Dedifferentiated amniotic fluid mesenchymal stem cell (primary cell): ENCODE results near the gene SLC12A6.

Source experiments
- DNase-seq: peaks from one replicate; pipeline ENCODE4 v3.0.0-alpha.2; 2016; ENCODE audit errors: extremely low spot score

SLC12A6 gene

GRCh38 chr15:34259566-34259965 lies 78.0 kb downstream of the SLC12A6 start:
- no peak for DNase-seq

- DNase-seq, result no peak
Observed at GRCh38 chr15:34258151-34258550, 79.4 kb downstream of the SLC12A6 start.

- DNase-seq, result no peak
Observed at GRCh38 chr15:34252545-34252944, 85.0 kb downstream of the SLC12A6 start.

- no peak for DNase-seq
Observed at GRCh38 chr15:34248190-34248589, 89.4 kb downstream of the SLC12A6 start.

DNA sequence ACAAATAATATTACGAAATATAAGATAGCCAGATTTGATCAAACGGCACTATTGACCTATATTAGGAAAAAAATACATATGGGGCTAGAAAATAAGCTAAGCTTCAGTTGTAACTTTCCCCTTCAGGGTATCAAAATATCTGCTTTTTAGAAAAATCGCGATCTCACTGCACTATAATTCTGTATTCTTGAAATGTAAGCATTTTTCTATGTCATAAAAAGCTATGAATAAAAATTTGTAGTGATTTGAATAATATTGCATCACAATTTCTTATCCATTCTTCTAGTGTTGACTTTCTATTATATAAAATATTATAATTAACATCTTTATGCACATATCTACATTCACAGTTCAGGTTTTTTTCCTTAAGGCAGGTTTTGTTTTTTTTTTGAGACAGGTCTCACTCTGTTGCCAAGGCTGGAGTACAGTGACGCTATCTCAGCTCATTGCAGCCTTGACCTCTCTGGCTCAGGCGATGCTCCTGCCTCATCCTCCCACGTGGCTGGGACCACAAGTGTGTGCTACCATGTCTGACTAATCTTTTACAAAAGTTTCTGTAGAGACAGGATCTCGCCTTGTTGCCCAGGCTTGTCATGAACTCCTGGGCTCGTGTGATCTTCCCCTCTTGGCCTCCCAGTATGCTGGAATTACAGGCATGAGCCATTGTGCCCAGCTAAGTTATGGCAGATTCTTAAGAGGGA lies 91.2 kb downstream of the SLC12A6 start:
- DNase-seq, result no peak

- DNase-seq, result no peak
Observed at GRCh38 chr15:34243226-34243625, 94.4 kb downstream of the SLC12A6 start.

DNA sequence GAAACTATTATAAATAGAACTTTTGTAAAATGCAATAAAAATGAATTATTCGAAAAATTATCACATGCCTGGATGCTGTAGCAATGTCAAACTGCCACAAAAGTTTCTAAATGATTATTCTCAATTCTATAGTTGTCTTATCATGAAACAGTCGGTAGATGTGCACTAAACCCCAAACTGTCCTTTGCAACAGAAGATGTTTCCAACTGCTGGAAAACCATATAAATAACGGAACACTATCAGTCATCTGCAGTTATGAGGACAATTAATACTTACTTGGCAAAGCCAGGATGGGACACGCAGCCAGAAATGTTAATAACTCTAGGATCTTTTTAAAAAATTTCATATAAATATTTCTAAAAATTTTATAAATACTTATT lies 95.3 kb downstream of the SLC12A6 start:
- no peak for DNase-seq

- peak; percentile 45 for DNase-seq
Observed at GRCh38 chr15:34241376-34242330, 95.9 kb downstream of the SLC12A6 start.

DNA sequence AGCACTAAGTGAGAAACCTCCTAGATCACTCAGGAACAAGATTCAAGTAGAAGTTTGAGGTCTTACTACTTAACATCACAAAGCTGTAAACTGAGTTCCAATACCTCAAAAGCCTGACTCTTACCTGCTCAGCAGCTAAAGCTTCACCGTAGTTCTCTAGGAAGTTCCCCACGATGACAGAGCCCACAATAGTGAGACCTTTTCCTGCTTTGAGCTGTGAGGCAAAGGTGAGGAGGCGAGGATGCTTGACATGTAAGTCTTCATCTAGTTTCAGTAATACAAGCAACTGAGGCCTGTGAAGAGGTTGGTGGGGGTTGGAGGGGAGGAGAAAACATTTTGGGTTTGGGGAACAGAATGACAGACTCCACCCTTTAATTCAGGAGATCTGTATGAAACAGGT lies 97.0 kb downstream of the SLC12A6 start:
- no peak for DNase-seq

GRCh38 chr15:34239151-34239808 lies 98.3 kb downstream of the SLC12A6 start:
- peak; percentile 81 for DNase-seq

DNA sequence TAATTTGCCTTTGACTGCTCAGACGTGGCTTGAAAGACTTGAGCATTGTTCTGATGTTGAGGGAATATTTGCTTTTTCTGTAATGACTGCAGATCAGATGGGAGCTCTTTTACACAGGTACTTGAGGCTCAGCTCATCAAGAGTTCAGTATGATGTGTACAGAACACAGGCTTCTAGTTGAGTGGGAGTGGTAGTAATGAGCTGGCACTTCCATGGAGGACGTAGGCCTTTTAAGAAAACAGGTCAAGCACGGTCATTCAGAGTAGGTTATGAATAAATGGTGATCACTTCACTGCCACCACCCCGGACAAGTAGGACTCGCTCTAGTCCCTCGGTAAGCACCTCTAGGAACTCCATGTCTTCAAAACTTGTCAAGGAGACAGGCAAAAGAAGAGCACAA lies 104.0 kb downstream of the SLC12A6 start:
- DNase-seq, result no peak

DNA sequence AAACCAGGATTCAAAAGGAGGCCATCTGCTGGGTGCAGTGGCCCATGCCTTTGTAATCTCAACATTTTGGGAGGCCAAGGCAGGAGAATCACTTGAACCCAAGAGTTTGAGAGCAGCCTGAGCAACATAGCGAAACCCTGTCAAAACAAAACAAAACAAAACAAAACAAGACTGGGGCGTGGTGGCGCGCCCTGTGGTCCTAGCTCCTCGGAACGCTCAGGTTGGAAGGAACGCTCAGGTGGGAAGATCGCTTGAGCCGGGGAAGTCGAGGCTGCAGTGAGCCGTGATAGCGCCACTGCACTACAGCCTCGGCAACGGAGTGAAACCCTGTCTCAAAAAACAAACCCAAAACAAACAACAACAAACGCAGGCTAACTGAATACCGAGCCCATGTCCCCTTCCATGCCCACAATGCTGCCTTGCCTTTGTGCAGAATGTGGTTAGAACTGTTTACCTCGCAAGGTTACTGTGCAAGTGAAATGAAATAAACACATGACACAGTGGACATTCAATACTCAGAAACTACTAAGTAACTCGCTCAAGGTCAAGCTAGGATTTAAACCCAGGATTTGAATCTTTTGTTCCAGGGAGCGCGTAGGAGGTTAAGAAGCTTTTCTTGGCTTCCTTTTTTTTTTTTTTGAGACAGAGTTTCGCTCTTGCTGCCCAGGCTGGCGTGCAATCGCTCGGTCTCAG lies 113.5 kb downstream of the SLC12A6 start:
- DNase-seq, result no peak

DNA sequence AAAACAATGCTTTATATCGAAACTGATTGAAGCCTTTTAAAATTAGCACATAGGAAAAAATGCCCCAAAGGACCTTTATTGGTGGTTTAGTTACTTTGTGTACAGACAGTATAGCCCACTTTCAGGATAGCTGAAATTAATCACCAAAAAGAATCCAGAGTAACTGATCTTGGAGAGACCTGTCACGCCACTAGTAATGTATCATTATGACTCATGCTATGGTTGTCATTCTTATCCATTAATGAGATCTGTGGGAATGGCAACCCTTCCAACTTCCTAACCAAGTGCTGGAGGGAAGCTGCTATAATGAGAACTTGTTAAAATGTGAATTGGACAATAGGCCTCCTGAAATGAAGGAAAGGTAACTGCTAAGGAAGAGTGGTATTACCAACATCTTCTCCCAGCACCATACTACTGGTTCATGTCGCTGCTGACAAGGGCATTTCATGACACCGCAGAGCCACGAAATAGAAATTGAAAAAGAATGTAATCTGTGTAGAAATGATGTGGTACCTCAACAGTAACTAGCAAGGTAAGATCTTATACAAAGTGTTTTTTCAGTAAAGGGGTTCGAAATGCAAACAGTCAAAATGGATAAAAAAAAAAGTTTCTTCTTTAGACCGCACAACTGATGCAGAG lies 119.9 kb downstream of the SLC12A6 start:
- DNase-seq, result no peak

DNA sequence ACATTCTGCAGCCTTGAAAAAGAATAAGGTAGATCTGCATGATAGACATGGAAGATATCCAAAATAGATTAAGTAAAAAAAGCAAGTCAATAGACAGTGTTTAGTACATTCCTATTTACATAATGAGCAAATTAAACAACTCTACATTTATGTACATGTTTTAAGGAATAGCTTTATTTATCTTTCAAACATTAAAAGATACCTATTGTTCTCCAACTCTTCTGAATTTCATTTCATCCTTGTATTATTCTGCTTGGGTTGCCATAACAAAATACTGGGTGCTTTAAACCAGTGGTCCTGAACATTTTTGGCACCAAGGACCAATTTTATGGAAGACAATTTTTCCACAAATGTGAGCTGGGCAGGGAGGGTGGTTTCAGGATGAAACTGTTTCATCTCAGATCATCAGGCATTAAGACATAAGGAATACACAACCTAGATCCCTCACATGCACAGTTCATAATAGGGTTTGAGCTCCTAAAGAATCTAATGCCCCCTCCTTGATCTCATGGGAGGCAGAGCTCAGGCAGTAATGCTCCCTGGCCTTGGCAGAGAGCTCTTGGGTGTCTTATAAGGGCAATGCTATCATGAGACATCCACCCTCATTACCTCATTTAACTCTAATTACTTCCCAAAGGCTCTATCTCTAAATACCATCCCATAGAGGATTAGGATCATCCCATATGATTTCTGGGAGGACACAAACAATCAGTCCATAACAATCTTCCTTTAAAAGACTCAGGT lies 120.9 kb downstream of the SLC12A6 start:
- no peak for DNase-seq

- no peak for DNase-seq
Observed at GRCh38 chr15:34214135-34214534, 123.4 kb downstream of the SLC12A6 start.

- DNase-seq, result no peak
Observed at GRCh38 chr15:34213690-34214089, 123.9 kb downstream of the SLC12A6 start.

DNA sequence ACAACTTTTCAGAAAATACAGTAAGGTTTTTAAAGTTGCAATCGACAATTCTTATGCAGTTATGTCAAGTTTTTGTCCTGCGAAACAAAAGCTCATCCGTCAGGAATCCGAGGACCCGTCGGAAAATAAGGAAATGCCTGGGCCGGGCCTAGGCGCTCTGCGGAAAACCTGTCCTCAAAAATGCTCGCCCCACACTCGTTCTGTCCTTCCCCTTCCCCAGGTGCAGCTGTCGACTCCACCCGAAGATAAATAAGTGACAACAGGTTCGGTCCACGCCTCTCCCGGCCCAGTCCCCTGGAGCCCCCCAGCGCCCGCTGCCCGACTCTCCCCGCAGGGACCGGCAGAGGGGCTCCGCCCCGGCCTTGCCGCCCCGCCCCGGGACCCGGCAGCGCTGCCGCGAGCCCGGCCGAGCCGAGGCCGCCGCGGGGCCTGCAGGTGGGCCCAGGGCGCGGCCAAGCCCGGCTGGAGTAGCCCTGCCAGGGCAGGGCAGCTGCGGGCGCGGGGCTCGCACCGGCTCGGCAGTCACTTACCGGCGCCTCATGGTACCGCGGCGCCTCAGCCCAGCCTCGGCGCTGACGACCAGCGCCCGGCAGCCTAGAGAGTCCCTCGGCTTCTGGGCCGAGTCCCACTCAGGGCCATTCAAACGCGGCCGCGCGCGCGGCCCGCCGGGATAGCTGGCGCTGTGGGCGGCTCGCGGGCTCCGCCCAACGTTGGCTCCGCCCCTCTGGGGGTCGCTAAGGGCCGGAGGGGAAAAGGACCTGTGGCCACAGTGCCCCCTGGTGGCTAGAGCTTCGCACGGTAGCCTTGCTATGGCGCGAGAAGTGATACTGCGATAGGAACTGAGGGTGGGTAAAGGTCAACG lies 127.9 kb downstream of the SLC12A6 start, which contains the start of gene KATNBL1:
Gene KATNBL1, minus strand, starts transcription at position 676 of the 862 bp plus-strand sequence. CDS start 46,420 bp downstream, outside the sequence.
- peak; percentile 91 for DNase-seq

DNA sequence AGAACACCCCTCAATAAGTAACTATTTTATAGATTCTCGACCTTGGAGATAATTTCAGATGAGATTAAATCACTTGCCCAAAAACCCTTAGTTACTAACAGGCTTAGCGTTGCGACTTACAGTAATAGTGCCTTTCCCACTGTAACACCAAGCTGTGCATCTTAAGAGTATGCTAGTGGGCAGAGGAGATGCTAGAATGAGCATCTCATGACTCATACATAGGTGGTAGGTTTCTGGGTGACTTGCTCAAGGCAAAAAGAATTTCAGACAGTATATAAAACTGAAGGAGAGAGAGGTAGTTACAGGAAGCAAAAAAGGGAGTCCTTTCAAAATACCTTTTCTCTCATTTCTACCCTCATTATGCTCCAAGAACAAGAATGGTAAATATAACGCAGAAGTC lies 131.6 kb downstream of the SLC12A6 start:
- no peak for DNase-seq

- DNase-seq, result no peak
Observed at GRCh38 chr15:34203936-34204335, 133.6 kb downstream of the SLC12A6 start.

- no peak for DNase-seq
Observed at GRCh38 chr15:34203305-34203704, 134.3 kb downstream of the SLC12A6 start.
